Activated naive CD4-positive, alpha-beta T cell treated with anti-CD3 and anti-CD28 coated beads for 36 hours (primary cell): ENCODE measurements around the gene SSTR5. TPM values are rescaled to one million over a fixed set of nuclear protein-coding genes. Genes with fewer than 3 reads are reported as not detected.

Source experiments
- CTCF ChIA-PET: fragments of 350-600 bp; sonication (Branson Sonifier 250); formaldehyde crosslinking; loops from one replicate; lab custom pipeline; 2021; ENCODE audit warnings: antibody characterized with exemption; lab: Charles Lee
- DNase-seq: peaks from one replicate; pipeline ENCODE4 v3.0.0-alpha.2; 2020
- H3K27ac Mint-ChIP-seq: one replicate; pipeline ENCODE4 v1.8.0; 2021; ENCODE audit warnings: mild to moderate bottlenecking, mixed read lengths
- H3K27me3 Mint-ChIP-seq: one replicate; pipeline ENCODE4 v1.8.0; 2021; ENCODE audit warnings: low read depth, mixed read lengths
- H3K36me3 Mint-ChIP-seq: one replicate; pipeline ENCODE4 v1.8.0; 2021; ENCODE audit warnings: low read depth, mixed read lengths
- H3K4me1 Mint-ChIP-seq: one replicate; pipeline ENCODE4 v1.8.0; 2021; ENCODE audit warnings: low read depth, mixed read lengths
- H3K4me3 Mint-ChIP-seq: one replicate; pipeline ENCODE4 v1.8.0; 2021; ENCODE audit warnings: mild to moderate bottlenecking, moderate library complexity, mixed read lengths
- H3K9me3 Mint-ChIP-seq: one replicate; pipeline ENCODE4 v1.8.0; 2021; ENCODE audit warnings: mixed read lengths
- intact Hi-C: fragments of 100-400 bp; cut with micrococcal nuclease; formaldehyde crosslinking; loops from one replicate; pipeline ENCODE4 v1.15.1; 2023
- total RNA-seq, 2 experiments: library from RNA; stranded (reverse); gene quantifications; one replicate each; pipeline ENCODE4 v1.2.3, GENCODE V29; 2021

Gene SSTR5
- total RNA-seq, 2 experiments from 2014 or later, result not detected

DNA sequence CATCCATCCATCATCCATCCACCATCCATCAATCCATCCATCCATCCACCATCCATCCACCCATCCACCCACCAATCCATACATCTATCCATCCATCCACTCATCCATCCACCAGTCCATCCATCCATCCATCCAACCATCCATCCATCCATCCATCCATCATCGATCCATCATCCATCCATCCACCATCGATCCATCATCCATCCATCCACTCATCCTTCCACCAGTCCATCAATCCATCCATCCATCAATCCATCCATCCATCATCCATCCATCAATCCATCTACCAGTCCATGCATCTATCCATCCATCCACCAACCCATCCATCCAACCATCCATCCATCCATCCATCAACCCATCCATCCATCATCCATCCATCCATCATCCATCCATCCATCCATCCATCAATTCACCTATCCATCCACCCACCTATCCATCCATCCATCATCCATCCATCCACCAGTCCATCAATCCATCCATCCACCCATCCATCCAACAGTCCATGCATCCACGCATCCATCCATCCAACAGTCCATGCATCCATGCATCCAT lies 39.3 kb upstream of the SSTR5 start:
- no peaks in the 10 kb centered on the region for H3K36me3 Mint-ChIP-seq
- no peak for DNase-seq
- CTCF ChIA-PET, result no interaction called here
- intact Hi-C loops, result no loop called here
- H3K27ac Mint-ChIP-seq, result no peak overlapping the region
- H3K9me3 Mint-ChIP-seq, result no peaks in the 10 kb centered on the region
- H3K4me3 Mint-ChIP-seq, result no peak overlapping the region
- H3K4me1 Mint-ChIP-seq, result peaks cover 5% of the 10 kb centered on the region
- H3K27me3 Mint-ChIP-seq, result peaks cover 6% of the 10 kb centered on the region

DNA sequence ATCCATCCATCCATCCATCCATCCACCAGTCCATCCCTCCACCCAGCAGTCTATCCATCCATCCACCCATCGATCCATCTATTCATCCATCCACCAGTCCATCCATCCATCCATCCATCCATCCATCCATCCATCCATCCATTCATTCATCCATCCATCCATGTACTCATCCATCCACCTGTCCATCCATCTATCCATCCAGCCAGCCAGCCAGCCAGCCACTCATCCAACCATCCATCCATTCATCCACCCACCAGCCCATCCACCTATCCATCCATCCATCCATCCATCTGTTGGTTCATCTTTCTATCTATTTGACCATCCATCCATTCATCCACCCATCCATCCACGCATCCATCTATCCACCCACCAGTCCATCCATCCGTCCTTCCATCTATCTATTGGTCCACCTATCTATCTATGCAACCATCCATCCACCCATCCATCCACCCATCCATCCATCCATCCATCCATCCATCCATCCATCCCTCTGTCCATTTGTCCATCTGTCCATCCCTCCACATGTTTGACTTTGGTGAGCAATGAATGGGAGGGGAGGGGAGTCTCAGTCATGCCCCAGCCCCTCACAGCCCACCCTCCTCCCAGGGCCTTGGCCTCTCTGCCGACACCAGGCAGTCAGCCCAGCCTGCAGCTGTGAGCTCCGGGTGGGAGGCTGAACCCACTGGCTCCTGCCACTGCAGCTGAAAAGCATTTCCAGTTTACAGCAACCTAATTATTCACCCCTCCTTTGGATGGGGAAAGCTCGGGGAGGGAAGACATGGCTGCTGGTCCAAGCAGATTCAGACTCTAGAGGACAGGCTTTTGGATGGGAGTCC lies 38.1 kb upstream of the SSTR5 start:
- Mint-ChIP-seq H3K9me3 (no peaks in the 10 kb centered on the region), H3K36me3 (no peaks in the 10 kb centered on the region), H3K27me3 (peaks cover 2% of the 10 kb centered on the region), H3K27ac (no peak overlapping the region), H3K4me3 (no peak overlapping the region), H3K4me1 (peaks cover under 1% of the 10 kb centered on the region)
- CTCF ChIA-PET, result no interaction called here
- DNase-seq, result no peak
- intact Hi-C loops, result no loop called here

DNA sequence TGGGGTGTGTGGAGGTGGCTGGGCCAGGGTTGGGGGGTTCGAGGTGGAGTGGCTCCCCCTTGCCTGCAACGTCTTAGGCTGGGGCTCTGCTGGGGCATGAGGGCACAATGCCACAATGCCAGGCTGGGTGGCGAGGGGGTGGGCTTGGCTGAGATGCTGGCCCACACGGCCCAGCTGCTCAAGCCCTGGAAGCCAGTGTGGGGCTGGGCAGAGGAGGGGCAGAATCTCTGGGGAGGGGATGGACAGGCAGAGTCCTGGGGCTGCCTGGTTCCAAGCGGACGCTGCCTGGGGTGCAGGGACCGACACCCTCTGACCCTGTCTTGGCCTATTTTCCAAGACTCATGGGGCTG lies 37.5 kb upstream of the SSTR5 start:
- DNase-seq, result no peak
- CTCF ChIA-PET, result no interaction called here
- Mint-ChIP-seq H3K27me3 (no peaks in the 10 kb centered on the region), H3K4me1 (no peaks in the 10 kb centered on the region), H3K27ac (no peak overlapping the region), H3K4me3 (no peak overlapping the region), H3K9me3 (no peaks in the 10 kb centered on the region), H3K36me3 (no peaks in the 10 kb centered on the region)
- intact Hi-C loops, result no loop called here

DNA sequence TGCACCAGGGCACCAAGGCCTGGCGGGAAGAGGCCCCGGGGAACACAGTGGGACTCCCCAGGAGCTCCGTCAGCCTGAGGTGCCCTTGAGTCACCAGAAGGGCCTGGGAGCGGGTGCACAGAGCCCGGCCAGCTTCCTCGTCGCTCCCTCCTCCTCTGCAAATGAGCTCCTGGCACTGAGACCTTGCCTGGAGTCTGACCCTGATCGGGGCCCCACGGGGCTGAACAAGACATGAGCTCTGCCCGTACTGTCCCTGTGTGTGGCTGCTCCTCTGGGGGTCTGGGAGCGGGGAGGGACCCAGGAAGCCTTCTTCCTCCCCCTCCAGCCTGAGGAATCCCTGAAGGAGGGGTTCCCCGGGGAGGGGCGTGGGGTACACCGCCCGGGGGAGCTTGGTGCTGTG lies 36.4 kb upstream of the SSTR5 start:
- Mint-ChIP-seq H3K27me3 (no peaks in the 10 kb centered on the region), H3K36me3 (no peaks in the 10 kb centered on the region), H3K4me3 (no peak overlapping the region), H3K27ac (no peak overlapping the region), H3K4me1 (no peaks in the 10 kb centered on the region), H3K9me3 (no peaks in the 10 kb centered on the region)
- CTCF ChIA-PET, result no interaction called here
- DNase-seq, result no peak
- intact Hi-C loops, result no loop called here

DNA sequence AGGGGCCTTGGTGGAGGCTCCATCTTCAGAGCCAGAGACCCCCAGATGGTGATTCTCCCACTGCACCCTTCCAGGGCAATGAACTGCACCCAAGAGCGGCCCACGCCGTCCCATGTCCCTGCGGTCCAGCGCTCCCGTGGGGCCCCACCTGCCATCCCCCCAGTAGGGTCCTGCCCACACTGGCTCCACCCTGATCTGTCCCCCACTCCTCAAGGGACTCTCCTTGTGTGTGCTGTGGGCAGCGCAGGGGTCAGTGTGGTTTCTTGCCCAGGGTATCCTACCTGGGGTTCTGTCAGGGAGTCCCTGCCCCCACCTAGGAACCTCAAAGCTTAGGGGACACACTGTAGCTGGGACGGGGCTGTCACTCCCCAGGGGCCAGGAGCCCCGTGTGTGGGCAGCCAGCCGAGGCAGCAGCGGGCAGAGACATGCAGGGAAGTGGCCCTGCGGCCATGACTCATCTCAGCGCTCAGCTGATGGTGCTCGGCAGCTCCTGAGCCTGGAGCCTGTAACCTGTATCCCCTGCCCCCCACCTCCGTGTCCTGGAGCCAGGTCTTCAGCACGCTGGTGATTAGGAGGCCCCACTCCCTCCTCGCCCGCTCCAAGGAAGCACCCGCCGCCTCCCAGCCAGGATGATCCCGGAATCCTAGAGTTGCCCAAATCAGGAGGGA lies 35.7 kb upstream of the SSTR5 start:
- no peak overlapping the region for H3K4me3 Mint-ChIP-seq
- CTCF ChIA-PET, result no interaction called here
- H3K9me3 Mint-ChIP-seq, result no peaks in the 10 kb centered on the region
- H3K27ac Mint-ChIP-seq, result no peak overlapping the region
- H3K36me3 Mint-ChIP-seq, result no peaks in the 10 kb centered on the region
- no peak for DNase-seq
- H3K4me1 Mint-ChIP-seq, result no peaks in the 10 kb centered on the region
- H3K27me3 Mint-ChIP-seq, result no peaks in the 10 kb centered on the region
- intact Hi-C loops, result no loop called here

DNA sequence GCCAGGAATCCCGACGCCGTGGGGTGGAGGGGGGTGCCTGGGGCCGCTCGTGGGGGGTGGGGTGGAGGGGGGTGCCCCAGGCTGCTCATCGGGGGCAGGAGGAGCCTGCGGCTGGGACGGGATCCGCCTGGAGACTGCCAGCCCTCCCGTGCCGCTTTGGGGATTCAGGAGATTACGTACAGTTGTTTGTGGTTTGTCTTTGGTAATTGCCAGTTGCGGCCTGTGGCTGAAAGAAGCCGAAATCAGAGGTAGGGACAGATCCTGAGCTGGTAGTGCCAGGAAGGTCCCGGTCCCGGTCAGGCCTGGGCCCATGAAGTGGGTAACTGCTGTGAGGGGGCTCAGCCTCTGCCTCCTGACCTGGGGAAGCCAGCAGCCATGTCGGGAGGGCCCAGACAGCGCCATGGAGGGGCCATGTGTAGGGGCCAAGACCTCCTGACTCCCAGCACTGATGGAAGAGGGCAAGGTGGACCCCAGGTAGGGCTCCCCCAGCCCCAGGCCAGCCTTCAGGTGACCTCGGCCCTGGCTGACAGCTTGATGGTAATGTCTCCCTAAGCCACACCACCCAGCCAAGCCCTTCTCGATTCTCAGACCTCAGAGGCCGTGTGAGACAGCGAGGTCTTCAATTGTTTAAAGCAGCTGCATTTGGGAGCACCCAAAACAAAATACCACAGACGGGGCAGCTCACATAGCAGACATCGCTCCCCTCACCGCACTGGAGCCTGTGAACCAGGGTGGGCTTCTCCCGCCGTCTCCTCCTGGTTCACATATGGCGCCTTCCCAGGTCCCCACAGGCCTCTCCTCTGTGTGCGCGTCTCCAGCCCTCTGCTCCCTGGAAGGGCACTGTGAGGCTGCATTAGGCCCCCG lies 34.9 kb upstream of the SSTR5 start:
- intact Hi-C loops, result no loop called here
- Mint-ChIP-seq H3K9me3 (no peaks in the 10 kb centered on the region), H3K4me1 (no peaks in the 10 kb centered on the region), H3K27me3 (peaks cover 4% of the 10 kb centered on the region), H3K27ac (no peak overlapping the region), H3K36me3 (no peaks in the 10 kb centered on the region), H3K4me3 (no peak overlapping the region)
- CTCF ChIA-PET, result no interaction called here
- DNase-seq, result no peak

DNA sequence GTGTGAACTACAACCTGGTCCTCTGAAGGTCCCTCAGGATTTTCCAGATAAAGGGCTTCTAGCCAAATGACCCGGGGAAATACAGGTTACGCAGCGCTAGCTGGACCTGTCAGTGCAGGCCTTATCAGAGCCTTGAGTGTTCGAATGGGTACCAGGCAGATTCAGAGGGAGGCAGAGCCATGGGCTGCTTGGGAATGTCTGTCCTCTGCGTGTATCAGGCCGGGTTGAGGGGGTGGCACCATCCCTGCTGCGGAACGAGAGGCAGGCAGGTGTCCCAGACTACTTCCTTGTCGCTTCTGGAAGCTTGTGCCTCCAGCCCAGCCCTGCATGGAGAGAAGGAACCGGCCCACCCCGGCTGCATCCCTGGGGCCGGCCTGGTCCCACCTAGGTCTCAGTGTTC lies 33.6 kb upstream of the SSTR5 start:
- H3K36me3 Mint-ChIP-seq, result no peaks in the 10 kb centered on the region
- intact Hi-C loops, result no loop called here

DNA sequence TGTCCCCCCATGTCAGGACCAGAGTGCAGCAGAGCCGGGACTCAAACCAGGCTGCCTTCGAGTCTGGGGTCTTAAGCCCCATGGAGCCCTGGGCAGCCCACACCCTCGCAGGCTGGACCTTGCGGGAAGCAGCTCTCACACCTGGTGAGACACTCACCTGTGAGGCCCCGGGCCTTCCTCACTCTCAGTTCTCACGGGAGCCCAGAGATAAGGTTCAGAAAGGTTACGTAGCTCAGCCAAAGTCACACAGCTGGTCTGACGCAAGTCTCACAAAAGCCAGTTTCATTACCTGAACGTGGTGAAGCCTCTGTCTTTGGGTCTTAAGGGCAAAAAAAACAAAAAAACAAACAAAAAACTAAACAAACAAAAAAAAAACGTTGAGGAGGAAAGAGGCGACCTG lies 32.8 kb upstream of the SSTR5 start:
- DNase-seq, result no peak
- intact Hi-C loops, result no loop called here
- no peaks in the 10 kb centered on the region for H3K4me1 Mint-ChIP-seq

More for the DNA sequence above, 33.6 kb upstream of the SSTR5 start:
- no peak for DNase-seq
- H3K27ac Mint-ChIP-seq, result no peak overlapping the region
- no peak overlapping the region for H3K4me3 Mint-ChIP-seq
- H3K27me3 Mint-ChIP-seq, result peaks cover 4% of the 10 kb centered on the region
- no peaks in the 10 kb centered on the region for H3K9me3 Mint-ChIP-seq
- H3K4me1 Mint-ChIP-seq, result no peaks in the 10 kb centered on the region
- CTCF ChIA-PET, result no interaction called here

DNA sequence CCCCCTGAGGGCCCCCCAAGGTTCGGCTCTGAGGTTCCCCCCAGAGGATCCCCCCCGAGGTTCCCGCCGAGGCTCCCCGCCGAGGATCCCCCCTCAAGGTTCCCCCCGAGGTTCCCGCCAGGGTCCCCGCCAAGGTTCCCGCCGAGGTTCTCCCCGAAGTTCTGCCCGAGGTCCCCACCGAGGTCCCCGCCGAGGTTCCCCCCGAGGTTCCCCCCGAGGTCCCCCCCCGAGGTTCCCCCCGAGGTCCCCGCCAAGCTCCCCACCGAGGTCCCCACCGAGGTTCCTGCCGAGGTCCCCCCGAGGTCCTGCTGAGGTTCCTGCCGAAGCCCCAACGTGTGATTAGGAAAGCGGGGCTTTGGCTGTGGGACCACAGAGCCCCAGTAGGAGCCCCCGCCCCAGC lies 32.2 kb upstream of the SSTR5 start:
- no peaks in the 10 kb centered on the region for H3K36me3 Mint-ChIP-seq
- H3K4me1 Mint-ChIP-seq, result no peaks in the 10 kb centered on the region
- no peak for DNase-seq
- no peak overlapping the region for H3K4me3 Mint-ChIP-seq
- CTCF ChIA-PET, result interaction anchor here (1.6 kb wide), 1 partner anchor 16 kb away, joined by 7 read pairs; no protein-coding TSS in a partner anchor
- intact Hi-C loops, result no loop called here
- H3K27me3 Mint-ChIP-seq, result peaks cover 4% of the 10 kb centered on the region
- no peaks in the 10 kb centered on the region for H3K9me3 Mint-ChIP-seq
- no peak overlapping the region for H3K27ac Mint-ChIP-seq

More for the DNA sequence above, 32.8 kb upstream of the SSTR5 start:
- Mint-ChIP-seq H3K4me3 (no peak overlapping the region), H3K27ac (no peak overlapping the region), H3K9me3 (no peaks in the 10 kb centered on the region), H3K36me3 (no peaks in the 10 kb centered on the region), H3K27me3 (peaks cover 4% of the 10 kb centered on the region)
- CTCF ChIA-PET, result no interaction called here

DNA sequence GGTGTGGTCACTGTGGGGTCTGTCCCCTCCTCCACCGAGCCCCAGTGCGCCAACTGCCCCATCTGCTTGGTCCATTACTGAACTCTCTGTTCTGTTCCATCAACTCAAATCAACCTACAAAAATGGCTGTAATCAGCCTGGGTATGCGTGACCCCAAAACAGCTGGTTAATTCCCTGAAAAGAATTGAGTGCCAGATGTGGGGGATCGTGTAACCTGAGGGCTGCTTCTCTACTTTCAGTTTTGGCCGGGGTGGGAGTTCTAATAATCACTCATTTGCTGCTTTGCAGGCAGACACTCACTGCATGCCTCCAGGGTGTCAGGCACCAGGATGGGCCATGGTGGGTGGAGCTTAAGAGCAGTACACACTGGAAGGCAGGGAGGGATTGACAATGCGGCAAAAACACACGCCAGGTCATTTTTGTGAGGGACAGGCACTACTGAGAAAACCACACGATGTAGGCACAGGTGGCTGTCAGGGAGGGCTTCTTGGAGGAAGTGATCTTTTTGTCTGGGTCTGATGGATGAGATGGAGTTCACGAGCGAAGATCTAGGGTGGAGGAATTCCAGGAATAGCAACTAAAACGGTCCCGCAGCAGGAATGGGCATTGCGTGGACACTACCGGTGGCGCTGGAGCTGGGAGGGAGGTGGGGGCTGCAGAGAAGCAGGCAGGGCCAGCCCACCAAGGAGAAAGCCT lies 30.4 kb upstream of the SSTR5 start:
- DNase-seq, result no peak
- Mint-ChIP-seq H3K4me3 (no peak overlapping the region), H3K4me1 (no peaks in the 10 kb centered on the region), H3K27me3 (peaks cover 4% of the 10 kb centered on the region), H3K36me3 (no peaks in the 10 kb centered on the region), H3K9me3 (no peaks in the 10 kb centered on the region), H3K27ac (no peak overlapping the region)
- intact Hi-C loops, result no loop called here
- CTCF ChIA-PET, result interaction anchor here (1.0 to 1.6 kb wide), 2 partner anchors 14 to 18 kb away, joined by 3 to 7 read pairs; no protein-coding TSS in a partner anchor

DNA sequence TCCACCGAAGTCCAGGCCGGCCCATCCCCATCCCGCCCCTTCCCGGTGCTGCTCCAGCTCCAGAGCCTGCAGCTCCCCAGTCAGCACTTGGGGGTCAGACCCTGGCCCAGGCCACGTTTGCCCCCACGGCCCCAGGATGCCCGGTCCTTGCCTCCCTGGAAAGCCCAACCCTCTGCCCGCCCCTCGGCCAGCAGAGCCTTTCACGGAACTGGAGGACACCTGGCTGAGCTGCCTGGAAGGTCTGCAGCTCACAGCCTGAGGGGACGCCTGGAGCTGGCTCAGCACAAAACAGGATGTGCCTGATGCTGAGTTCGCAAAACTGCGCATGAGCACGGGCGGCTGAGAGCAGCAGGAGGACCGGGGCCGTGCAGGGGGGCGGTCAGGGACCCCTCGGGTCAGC lies 29.7 kb upstream of the SSTR5 start:
- no peaks in the 10 kb centered on the region for H3K9me3 Mint-ChIP-seq
- intact Hi-C loops, result no loop called here
- CTCF ChIA-PET, result no interaction called here
- no peak overlapping the region for H3K4me3 Mint-ChIP-seq
- no peak overlapping the region for H3K27ac Mint-ChIP-seq
- no peaks in the 10 kb centered on the region for H3K36me3 Mint-ChIP-seq
- no peak for DNase-seq
- no peaks in the 10 kb centered on the region for H3K4me1 Mint-ChIP-seq
- H3K27me3 Mint-ChIP-seq, result peaks cover 4% of the 10 kb centered on the region
